Activated CD4-positive, alpha-beta T cell treated with anti-CD3 and anti-CD28 coated beads, Interleukin-2, amount 50 U/mL, for 24 hours (primary cell): Measurements from ENCODE around the gene MSH2.

Source experiments
- DNase-seq, 2 donors: peaks; one replicate each; pipeline ENCODE4 v3.0.0-alpha.2; 2020; ENCODE audit warnings: low read depth in 1 of 2, low spot score in 1 of 2

MSH2 gene

DNA sequence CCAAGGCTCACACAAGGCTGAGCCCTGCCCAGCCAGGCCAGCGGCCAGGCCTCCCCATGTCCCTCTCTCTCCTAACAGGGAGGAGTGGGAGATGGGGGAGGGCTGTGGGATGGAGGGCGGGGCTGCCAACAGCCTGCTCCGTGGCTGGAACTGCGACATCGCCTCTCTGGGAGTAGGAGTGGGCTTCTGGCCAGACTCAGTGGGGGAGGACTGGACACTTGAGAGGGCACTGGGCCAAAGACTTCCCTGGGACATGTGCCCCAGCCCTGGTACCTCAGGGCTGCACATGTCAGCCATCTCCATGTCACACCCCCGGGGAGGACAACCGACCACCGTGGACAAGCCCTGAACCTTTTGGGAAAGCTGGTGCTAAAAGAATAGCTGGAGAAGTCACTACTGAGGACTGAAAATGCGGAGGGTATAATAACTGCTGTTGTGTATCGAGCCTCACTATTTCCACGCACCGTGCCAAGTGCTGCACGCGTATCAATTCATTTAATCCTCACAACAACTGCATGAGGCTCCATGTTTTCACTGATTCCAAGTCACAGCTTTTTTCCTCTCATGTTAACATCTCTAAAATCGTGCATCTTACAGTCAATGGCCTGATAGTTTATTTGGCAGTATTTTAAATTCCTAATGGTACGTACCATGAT, 127.3 kb downstream of the MSH2 start:
- no peak for DNase-seq

DNA sequence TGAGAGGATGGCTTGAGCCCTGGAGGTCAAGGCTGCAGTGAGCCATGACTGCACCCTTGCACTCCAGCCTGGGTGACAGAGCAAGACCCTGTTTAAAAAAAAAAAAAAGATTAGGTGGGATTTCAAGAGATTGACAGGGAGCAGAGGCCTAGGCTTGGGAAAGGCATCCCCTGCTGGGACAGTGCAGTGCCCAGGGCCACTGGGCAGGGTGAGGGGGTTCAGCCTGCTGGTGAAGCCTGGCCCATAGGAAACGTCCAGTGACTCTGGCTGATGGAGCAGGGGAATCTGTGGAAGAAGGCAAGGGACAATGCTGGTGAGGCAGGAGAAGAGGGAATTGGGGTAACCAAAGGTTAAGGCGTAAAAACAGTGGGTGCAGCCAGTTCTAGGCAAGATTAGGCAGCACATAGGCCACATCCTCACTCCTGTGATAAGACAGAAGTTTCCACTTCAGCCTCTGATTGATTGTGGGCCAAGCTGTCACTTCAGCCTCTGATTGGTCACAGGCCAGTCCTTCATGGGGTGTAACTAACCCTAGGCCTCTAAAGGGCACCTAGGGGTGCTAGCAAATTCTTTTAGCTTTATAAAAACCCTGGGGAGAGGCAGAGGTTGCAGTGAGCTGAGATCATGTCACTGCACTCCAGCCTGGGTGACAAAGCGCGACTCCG, 128.6 kb downstream of the MSH2 start:
- no peak for DNase-seq
